GM19043 (cell line): ENCODE data around the gene ACOT12.
"Not testable (repeated sequence)": the region's sequence is repeated elsewhere in the genome, so short reads cannot be mapped to it uniquely, and the experiment has no call there.

Source experiments
- ATAC-seq: cut with Tn5 transposase; IDR thresholded peaks from one replicate; pipeline ENCODE4 v1.9.1; 2021; ENCODE audit warnings: low read depth; ENCODE audit not compliant: unreplicated experiment

ACOT12 gene

DNA sequence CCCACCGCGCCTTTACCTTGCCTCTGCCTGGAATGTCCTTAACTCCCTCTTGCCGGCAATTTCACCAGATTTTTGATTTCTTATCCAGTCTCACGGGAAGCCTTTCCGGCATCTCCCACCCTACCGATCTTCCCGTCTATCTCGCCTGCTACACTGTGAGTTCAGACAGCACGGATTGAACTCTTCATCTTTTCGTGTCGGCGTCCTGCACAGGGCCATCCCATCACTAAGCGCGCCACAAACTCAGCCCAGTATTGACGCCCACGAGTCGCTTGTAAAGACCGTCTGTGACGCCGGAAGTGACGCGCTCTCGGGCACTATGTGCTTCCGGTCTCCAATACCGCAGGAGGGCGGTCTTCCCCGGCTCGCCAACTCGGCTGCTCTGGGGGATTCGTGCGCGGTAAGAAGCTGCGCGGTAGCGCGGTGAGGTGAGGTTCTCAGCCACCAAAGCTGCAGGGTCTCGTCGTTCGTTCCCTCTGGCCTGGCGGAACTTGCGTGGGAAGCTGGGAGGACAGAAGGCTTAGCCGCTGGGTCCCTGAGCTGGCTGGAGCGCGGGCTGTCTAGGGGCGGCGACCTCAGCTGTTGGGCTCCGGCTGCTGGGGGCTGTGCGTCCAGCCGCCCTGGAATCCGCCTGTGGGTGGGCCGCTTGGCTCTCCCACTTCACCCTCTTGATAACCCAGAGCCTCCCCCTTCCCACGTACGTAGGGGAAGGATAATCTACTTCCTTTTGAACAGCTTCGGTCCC, 92.5 kb downstream of the ACOT12 start, which contains the start of gene ZCCHC9:
ZCCHC9 (plus strand) TSS at position 317 of the 745 bp plus-strand sequence. CDS start 3,171 bp downstream, outside the sequence.
- peak; percentile 98 for ATAC-seq

DNA sequence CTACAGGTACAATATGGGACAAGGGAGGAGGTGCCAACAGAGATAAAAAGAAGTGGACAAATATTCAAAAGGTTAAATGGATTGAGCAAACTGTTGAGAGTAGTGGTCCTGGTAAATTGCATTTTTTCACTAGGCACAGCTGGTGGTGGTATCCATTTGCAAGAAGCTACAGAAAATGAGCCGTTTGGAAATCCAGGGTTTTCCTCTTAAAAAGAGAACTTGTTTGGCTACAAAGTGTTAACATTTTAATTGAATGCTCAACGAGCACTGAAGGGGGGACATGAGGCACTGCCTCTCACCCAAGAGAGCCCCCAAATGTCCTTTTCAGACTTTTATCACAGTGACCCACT, 93.0 kb downstream of the ACOT12 start:
- ATAC-seq = no peak

GRCh38 chr5:81297531-81297930, 96.4 kb downstream of the ACOT12 start:
- no peak for ATAC-seq

- not testable (repeated sequence) for ATAC-seq
Observed at GRCh38 chr5:81294021-81294420, 99.9 kb downstream of the ACOT12 start.

DNA sequence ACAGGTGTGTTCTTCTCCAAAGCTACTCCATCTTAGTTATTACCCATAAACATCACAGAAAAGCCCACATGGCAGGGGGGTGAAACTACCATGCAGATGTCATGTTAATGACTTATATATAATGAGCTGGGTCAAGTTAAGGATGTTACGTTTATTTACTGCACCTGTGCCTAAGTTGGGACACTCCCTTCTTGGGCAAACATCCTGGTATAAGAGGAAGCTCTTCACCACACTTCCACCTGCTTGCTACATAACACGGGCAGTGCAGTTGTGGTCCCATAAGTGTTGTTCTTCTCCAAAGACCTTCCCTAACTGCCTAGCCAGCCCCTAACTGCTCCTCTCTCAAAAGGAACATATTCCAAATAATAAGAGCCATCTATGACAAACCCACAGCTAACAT, 101.8 kb downstream of the ACOT12 start:
- no peak for ATAC-seq

GRCh38 chr5:81290146-81290545, 103.8 kb downstream of the ACOT12 start:
- ATAC-seq = no peak

GRCh38 chr5:81288021-81288433, 105.9 kb downstream of the ACOT12 start:
- no peak for ATAC-seq

DNA sequence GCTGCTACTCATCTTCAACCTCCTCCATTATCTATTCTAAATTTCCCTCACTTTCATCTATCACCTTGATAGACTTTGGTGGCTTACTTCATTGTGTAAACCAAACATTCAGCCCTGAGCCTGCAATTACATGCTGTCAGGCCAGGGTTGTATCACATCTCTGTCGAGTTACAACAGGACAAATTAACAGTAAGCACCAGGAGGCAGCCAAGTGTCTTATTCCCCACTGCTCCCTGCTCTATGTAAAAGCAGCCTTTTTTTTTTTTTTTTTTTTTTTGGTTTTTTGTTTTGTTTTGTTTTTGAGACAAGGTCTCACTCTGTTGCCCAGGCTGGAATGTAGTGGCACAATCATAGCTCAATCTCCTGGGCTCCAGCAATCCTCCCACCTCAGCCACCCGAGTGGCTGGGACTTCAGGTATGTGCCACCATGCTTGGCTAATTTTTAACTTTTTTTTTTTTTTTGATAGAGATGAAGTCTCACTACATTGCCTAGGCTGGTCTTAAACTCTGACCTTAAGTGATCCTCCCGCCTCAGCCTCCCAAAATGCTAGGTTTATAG, 107.8 kb downstream of the ACOT12 start:
- ATAC-seq = no peak

DNA sequence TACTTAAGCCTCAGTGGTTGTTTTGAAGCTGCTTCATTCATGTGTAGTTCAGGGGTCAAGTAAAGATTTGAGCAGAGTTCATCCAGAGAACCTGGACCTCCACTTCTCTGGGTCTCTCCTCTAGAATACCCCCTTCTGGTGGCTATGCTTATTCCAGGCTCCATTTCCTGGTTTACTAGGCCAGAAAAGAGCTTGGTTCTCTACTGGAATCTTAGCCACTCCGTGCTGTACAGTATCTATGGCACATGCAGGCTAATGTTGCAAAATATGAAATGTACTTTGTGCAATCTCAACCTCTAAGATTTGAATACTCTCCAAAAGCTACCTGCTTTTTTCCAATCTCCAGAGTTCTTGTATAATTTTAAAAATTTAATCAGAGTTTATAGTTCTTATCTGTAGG, 110.0 kb downstream of the ACOT12 start:
- no peak for ATAC-seq
